Loucy (cell line): Measurements from ENCODE around the gene HYPK.

Experiments used
- CTCF ChIP-seq: fragments of 200-600 bp; sonication (generic); conservative IDR thresholded peaks from 2 replicates; pipeline ENCODE4 v1.5.1; 2014; ENCODE audit warnings: mild to moderate bottlenecking, antibody characterized with exemption, low read length
- EZH2phosphoT487 ChIP-seq: fragments of 200-600 bp; IDR thresholded peaks from 2 replicates; pipeline ENCODE4 v1.6.1; 2018; ENCODE audit warnings: antibody characterized with exemption, mild to moderate bottlenecking, moderate library complexity, borderline replicate concordance

GRCh38 chr15:43791993-43792760, 8.2 kb upstream of the HYPK start, which contains the start of gene SERF2:
- TF ChIP-seq CTCF (no peak), EZH2phosphoT487 (no peak)
